Stimulated activated CD4-positive, alpha-beta T cell treated with anti-CD3 and anti-CD28 coated beads, Interleukin-12 subunit alpha, Interleukin-12 subunit beta, amount 100 ng/mL, for 24 hours (primary cell): ENCODE measurements around the gene GDPD4.

Experiments used
- DNase-seq, 2 experiments: peaks; one replicate each; pipeline ENCODE4 v3.0.0-alpha.2; 2020; ENCODE audit warnings: low read depth in 2 of 2

Gene GDPD4

DNA sequence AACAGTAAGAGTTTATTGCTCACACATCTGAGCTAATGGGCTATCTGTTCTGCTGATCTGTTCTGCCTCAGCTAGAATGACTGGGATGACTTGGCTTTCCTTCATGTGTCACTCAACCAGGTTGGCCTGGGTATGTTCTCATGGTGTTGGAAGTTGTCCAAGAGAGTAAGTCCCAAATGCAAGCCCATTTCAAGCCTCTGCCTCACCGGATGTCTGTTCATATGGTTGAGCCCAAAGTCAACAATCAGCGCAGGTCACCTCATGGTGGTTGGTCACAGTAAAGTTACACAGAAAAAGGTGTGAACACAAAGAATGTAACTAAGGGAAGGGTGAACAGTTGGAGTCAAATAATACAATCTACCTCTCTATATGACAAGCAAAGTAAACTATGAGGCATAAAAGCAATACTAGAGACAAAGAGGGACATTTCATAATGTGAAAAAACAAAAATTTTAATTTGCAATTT, 1.9 kb downstream of the GDPD4 start:
- DNase-seq: no peak

DNA sequence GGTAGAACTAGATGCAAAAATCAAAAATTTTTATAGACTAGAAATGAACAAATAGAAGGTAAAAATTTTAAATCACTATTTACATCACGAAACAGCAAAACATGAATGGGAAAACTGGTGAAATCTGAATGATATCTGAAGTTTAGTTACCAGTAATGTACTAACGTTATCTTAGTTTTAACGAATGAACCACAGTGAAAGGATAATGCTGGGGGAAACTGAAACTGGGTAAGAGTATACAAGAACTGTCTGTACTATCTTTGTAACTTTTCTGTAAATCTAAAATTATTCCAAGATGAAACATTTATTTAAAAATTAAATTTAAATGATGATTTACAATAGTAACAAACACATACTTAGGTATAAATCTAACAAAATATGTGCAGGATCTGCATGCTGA, 7.4 kb downstream of the GDPD4 start:
- DNase-seq: no peak

DNA sequence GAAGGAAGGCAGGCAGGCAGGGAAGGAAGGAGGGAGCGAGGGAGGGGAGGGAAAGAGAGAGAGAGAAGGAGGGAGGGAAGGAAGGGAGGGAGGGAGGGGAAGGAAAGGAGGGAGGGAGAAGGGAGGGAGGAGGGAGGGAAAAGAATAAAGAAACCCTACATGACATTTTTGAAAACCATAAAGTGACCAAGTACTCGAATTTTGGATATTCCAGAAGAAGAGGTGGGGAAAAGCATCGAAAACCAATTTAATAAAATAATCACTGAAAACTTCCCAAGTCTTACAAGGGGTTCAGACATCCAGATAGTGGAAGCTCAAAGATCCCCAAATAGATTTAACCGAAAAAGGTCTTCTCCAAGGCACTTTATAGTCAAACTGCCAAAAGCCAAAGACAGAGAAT, 11.7 kb downstream of the GDPD4 start:
- DNase-seq: no peak

DNA sequence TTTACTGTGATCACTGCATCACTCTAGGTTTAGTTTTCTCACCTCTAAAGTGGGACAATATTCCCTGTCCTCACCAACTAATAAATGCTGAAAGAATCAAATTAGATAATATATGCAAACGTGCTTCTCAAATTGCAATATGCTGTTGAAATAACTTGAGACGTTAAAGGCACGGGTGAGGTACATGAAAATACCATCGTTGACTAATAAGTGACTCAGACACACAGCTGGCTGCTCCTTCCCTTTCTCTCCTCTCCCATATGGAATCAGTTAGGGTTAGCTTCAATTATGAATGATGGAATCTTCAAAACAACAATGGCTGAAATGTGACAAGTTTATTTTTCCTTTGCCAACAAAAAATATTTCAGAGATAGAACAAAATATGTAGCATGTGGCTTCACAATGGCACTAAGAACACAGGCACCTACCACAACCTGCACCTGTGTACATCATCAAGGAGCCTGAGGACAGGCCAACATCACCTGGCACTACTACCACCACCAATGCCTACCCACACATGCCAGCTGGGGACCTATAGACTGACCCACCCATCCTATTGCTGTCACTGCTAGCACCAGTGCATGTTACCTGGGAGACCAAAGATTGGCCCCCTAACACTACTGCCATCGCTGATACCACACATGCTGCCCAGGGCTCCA, 13.7 kb downstream of the GDPD4 start:
- DNase-seq: no peak

GRCh38 chr11:77287136-77287535, 14.3 kb downstream of the GDPD4 start:
- DNase-seq: no peak

DNA sequence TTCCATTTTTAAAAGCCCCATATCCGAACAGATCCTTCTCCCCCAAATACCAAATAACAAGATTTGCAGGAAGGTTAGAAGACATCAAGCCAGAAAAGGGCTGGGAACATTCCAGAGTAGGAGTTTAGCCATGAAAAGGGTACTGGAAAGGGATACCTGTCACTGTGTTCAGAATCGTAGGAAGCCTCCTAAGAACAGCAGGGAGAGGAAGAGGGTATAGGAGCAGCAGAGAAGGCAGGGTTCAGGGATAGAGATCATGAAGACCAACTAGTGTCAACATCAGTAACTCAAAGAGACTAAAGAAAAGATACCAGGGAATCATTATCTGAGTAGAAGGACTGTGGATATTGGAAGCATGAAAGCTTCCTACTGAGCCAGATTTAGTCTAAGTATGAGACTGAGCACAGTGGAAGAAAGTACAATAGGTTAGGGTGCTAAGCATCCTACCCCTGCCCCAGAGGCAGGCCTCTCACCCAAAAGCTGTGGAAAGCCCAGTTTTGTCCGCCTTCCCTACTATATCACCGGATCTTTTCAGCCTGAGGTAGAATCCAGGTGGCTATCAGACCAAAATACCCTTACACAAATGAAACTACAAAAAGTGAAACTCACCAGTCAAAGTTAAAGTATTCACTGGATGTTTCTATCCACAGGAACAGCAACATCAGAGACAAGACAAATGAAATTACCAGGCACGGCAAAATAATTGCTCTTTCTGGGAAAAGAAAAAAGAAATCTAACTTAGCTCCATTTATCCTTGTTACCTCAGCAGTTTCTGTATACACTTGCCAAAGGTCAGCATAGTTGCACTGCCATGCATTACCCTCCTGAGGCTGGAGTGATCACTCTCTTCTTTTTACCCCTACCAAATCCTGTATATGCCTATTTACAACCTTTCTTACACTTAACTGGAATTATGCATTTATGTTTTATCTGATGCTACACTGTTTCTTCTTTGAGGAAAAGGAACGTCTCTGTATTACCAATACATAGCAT, 16.7 kb downstream of the GDPD4 start:
- no peak for DNase-seq

DNA sequence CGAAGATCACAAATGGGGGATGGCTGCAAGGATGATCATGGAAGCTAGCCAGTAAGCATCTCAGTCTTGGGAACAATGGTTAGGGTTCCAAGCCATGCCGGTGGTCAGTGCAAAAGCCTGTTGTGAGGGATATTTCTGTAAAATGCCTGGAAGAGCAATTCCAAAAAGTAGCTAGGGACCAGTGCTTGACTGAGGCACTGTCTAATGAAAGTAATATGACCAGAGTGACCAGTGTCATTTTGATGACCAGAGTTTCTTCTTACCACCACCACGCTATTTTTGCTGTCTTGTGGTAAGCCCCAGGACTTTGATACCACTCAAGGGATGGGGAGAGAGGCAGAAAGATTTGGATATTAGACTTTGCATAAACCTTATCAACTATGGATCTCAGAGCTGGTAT, 18.4 kb downstream of the GDPD4 start:
- DNase-seq: no peak

- no peak for DNase-seq
Observed at GRCh38 chr11:77278595-77279506, 22.6 kb downstream of the GDPD4 start.

GRCh38 chr11:77276271-77276670, 25.2 kb downstream of the GDPD4 start:
- no peak for DNase-seq

DNA sequence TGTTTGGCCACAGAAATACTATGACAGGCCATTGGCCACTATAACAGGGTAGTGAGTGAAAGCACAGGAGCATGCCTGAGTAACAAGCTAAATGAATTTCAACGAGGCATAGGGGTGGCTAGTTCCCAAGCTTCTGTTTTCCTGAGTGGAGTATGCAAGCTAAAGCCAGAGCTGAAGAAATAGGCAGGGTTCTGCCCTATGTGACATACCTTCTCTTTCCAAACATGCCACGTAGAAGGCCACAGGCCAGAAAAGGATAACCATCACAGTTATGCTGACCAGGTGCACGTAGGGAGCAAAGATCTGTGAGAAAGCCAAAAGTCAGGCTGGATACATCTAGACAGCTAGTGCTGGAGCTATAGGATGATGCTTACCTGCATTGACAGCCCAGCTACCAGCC, 30.6 kb downstream of the GDPD4 start:
- DNase-seq: no peak

GRCh38 chr11:77269484-77270123, 31.9 kb downstream of the GDPD4 start:
- DNase-seq: no peak

GRCh38 chr11:77267962-77268361, 33.5 kb downstream of the GDPD4 start:
- no peak for DNase-seq

GRCh38 chr11:77266766-77267165, 34.7 kb downstream of the GDPD4 start:
- no peak for DNase-seq

GRCh38 chr11:77262803-77263202, 38.7 kb downstream of the GDPD4 start:
- no peak for DNase-seq

DNA sequence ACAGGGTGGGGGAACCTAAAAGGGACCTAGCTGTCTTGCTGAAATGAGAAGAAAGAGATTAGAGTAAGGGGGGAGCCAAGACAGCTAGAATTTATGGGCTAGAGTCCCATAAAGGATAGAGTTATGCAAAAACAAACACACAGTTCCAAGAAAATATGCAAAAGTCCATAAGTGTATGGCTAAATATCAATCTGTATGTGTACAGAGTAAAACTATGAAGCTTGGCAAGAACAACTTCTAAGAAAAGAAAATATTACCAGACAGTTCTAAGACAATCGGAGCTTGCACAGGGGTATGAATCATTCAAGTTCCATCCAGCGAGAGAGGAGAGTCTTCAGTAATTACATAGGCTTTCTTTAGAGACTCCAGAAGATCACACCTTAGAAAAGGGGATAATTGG, 41.8 kb downstream of the GDPD4 start:
- DNase-seq: no peak

GRCh38 chr11:77253690-77254089, 47.8 kb downstream of the GDPD4 start:
- DNase-seq: no peak

GRCh38 chr11:77252555-77253270, 48.8 kb downstream of the GDPD4 start:
- DNase-seq: no peak

DNA sequence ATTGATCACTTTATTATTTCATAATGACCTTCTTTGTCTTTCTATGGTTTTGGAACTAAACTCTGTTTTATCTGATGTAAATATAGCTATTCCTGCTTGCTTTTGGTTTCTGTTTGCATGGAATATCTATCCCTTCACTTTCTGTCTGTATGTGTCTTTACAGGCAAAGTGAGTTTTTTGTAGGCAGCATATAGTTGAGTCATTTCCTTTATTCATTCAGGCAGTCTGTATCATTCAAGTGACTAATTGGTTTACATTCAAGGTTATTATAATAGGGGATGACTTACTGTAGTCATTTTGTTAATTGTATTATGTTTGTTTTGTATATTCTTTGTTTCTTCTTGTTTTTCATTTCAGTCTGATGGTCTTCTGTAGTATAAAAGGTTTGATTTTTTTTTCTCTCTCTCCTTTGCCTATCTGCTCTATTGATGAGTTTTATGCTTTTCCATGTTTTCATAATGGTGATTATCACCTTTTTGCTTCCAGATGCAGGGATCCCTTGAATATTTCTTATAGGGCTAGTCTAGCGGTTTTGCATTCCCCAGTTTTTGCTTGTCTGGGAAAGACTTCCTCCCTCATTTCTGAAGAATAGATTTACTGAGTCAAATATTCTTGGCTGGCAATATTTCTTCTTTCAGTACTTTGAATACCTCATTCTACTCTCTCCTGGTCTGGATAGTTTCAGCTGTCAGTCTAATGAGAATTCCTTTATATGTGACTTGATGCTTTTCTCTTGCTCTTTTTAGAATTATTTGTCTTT, 50.4 kb downstream of the GDPD4 start:
- DNase-seq: no peak

GRCh38 chr11:77249427-77249826, 52.1 kb downstream of the GDPD4 start:
- no peak for DNase-seq
